Measurements from ENCODE around the gene PDLIM3.

DNA sequence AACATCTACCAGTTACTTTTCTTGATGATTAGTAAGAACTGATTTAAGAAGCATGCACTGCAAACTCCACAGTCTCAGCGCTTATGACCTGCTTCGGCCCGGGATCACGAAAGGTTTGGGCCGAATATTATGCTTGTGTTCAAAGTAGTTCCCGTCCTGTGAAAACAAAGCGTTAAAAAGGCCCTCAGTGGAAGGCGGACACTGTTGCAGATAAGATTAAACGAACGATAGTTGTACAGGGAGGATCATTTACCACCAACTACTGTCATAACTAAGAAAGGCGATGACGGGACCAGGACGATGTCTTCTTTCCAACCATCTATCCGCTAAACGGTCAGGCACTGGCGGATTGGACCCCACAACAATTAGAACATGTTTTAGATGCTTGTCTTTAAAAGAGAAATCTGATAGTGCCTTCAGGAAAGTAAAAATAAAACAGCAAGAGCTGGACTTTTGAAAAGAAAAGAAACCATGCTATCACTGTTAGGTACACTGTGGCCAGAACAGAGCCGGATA, 21.1 kb downstream of the PDLIM3 start:
- TF ChIP-seq, protein P1, sequence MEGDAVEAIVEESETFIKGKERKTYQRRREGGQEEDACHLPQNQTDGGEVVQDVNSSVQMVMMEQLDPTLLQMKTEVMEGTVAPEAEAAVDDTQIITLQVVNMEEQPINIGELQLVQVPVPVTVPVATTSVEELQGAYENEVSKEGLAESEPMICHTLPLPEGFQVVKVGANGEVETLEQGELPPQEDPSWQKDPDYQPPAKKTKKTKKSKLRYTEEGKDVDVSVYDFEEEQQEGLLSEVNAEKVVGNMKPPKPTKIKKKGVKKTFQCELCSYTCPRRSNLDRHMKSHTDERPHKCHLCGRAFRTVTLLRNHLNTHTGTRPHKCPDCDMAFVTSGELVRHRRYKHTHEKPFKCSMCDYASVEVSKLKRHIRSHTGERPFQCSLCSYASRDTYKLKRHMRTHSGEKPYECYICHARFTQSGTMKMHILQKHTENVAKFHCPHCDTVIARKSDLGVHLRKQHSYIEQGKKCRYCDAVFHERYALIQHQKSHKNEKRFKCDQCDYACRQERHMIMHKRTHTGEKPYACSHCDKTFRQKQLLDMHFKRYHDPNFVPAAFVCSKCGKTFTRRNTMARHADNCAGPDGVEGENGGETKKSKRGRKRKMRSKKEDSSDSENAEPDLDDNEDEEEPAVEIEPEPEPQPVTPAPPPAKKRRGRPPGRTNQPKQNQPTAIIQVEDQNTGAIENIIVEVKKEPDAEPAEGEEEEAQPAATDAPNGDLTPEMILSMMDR (IDR thresholded peaks at IDR 0.05): no peak
- no peak for TF ChIP-seq POLR2A (IDR thresholded peaks at IDR 0.05)
